DND-41 (cell line): ENCODE results near the gene OPHN1.

Experiments used
- CTCF ChIP-seq: IDR thresholded peaks from 2 replicates; pipeline ENCODE4 v1.5.1; 2012; ENCODE audit warnings: borderline replicate concordance, low read length, moderate library complexity, mild to moderate bottlenecking; ENCODE audit not compliant: poor library complexity, severe bottlenecking; ENCODE audit errors: extremely low read depth
- EZH2 ChIP-seq: IDR thresholded peaks from 3 replicates; pipeline ENCODE4 v1.6.1; 2012; ENCODE audit warnings: borderline replicate concordance, low read depth, mild to moderate bottlenecking, moderate library complexity, low read length, inconsistent platforms; ENCODE audit not compliant: severe bottlenecking

- TF ChIP-seq CTCF (no peak), EZH2 (no peak)
Observed at GRCh38 chrX:68387776-68388175, 45.5 kb downstream of the OPHN1 start.
